ENCODE results near the gene KLK11. TPM values are rescaled to one million over a fixed set of nuclear protein-coding genes. Genes with fewer than 3 reads are reported as not detected.

The KLK11 gene
- total RNA-seq, 1 donor from 2014 or later, result not detected

DNA sequence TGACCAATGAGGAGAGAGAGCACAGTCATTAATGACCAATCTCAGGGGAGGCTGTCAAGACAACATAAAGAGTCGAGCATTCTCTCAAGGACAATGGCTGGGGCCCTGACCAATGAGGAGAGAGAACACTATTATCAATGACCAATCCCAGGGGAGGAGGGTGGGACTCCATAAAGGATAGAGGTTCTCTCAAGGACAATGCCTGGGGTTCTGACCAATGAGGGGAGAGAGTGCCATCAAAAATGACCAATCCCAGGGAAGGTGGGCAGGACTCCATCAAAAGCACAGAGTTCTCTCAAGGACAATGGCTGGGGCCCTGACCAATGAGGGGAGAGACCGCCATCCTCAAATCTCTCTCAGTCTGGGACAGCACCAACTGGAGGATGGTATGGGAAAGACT lies 3.3 kb upstream of the KLK11 start:
- intact Hi-C loops (cut with micrococcal nuclease), result no loop called here

GRCh38 chr19:51027873-51028272 lies 1.5 kb upstream of the KLK11 start:
- intact Hi-C loops (cut with micrococcal nuclease), result no loop called here

GRCh38 chr19:51027126-51027806 lies 850 bp upstream of the KLK11 start:
- intact Hi-C loops (cut with micrococcal nuclease), result no loop called here

GRCh38 chr19:51025809-51026553 lies 435 bp downstream of the KLK11 start:
- intact Hi-C loops (cut with micrococcal nuclease), result no loop called here

DNA sequence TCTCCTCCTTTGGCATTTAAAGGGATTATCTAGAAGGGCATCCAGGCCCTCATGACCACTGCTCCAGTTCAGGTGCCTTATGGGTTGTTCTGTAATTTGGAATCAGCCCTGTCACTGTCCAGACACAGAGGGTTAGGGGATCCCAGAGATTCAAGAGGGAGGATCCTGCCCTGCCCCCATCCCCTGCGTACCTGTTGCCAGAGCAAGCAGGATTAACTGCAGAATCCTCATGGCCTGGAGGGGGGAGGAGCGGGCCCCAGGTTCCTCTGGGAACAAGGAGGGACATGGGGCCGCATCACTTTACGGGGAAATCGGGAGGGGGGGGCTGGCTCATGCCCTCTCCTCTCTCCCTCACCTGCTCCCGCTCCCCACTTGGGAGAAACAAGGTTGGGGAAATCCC lies 1.0 kb downstream of the KLK11 start:
- intact Hi-C loops (cut with micrococcal nuclease), result no loop called here

GRCh38 chr19:51024924-51025323 lies 1.5 kb downstream of the KLK11 start:
- intact Hi-C loops (cut with micrococcal nuclease), result loop anchor here (5.0 kb wide), 1 partner anchor 72 kb away; no protein-coding TSS in a partner anchor

DNA sequence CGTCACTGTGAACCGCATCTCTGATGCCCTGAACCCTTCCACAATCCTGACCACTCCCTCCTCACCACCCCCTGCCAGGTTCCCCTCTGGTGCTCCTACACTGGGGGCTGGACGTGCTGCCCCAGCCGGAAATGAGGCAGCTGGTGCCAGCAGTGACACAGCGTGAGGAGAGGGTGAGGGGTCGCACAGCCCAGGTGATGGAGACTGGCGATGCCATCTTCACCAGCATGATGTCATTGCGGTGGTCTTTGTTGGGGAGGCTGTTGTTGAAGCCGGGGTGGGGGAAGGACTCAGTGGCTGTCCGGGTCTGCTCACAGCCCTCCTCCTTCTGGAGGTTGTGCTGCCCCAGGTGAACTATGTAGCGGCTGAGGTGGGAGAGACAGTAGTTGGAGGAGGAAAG lies 2.5 kb downstream of the KLK11 start:
- intact Hi-C loops (cut with micrococcal nuclease), result loop anchor here (5.0 kb wide), 1 partner anchor 73 kb away; no protein-coding TSS in a partner anchor

GRCh38 chr19:51022526-51022925 lies 3.9 kb downstream of the KLK11 start:
- intact Hi-C loops (cut with micrococcal nuclease), result loop anchor here (5.0 kb wide), 1 partner anchor 75 kb away; no protein-coding TSS in a partner anchor

DNA sequence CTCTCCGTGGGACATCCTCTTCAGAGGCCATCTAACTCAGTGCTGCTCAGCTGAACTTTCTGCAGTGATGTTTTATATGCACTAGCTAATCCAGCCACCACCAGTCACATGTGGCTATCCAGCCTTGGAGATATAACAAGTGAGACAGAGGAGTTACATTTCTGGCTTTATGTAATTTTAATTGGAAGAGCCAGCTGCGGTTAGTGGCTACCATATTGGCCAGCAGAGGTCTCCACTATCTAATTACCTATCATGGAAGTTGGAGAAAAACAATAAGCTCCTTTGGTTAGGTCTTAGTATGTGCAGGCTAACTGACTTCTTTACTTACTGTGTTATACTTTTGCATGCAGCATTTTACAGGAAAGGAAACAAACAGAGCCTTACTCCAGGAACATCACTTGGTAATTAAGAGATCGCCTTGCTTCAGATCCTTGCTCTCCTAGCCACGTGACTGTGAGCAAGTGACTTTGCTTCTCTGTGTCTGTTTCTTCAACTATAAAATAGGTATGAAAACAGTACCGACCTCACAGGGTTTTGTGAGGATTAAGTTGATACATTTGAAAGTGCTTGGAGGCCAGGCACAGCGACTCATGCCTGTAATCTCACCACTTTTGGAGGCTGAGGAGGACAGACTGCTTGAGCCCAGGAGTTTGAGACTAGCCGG lies 5.3 kb downstream of the KLK11 start:
- intact Hi-C loops (cut with micrococcal nuclease), result loop anchor here (2.0 to 5.0 kb wide), 2 partner anchors 76 to 148 kb away; no protein-coding TSS in a partner anchor

- intact Hi-C loops (cut with micrococcal nuclease), result no loop called here
These were observed 6.9 kb downstream of the KLK11 start, which contains the start of gene KLK10 for GRCh38 chr19:51019544-51019925. TSS of gene KLK10 (minus strand) at chr19:51019709. CDS start at chr19:51019130, 579 bp downstream.

DNA sequence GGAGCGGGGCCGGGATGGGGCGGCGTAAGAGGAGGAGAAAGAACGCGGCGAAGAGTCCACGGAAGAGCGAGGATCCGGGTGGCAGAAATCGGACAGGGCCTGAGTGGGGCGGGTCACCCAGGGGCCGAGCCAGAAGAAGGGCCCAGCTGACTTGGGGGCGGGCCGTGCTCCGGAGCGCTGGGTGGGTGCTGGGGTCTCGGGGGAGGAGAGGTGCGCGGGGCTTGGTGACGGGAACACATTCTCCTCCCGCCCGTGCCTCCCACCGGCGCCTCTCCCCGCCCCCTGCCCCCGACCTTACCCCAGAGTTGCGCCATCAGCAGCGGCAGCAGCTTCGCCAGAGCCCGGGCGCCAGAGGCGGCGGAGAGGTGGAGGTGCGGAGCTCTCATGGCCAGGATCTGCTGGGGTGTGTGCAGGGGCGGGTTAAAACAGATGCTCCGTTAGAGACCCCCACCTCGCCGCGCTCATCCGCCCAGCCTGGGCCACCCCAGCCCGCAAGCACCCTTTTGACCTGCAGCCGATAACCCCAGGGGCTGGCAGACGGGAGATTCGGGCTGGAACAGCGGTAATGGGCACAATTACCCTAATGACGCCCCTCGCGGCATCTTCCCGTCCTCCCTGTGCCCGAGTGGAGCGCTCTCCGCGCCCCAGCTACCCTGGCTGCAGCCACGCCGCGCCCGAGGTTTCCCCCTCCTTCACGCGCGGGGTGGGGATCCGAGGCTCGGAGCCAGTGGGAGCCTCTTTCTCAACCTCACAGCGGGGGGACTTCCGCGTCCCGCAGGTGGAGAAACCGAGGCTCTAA lies 7.5 kb downstream of the KLK11 start:
- intact Hi-C loops (cut with micrococcal nuclease), result no loop called here

- intact Hi-C loops (cut with micrococcal nuclease), result no loop called here
These were observed 9.4 kb downstream of the KLK11 start for GRCh38 chr19:51016798-51017683.

GRCh38 chr19:51015691-51016267 lies 10.6 kb downstream of the KLK11 start:
- intact Hi-C loops (cut with micrococcal nuclease), result no loop called here

DNA sequence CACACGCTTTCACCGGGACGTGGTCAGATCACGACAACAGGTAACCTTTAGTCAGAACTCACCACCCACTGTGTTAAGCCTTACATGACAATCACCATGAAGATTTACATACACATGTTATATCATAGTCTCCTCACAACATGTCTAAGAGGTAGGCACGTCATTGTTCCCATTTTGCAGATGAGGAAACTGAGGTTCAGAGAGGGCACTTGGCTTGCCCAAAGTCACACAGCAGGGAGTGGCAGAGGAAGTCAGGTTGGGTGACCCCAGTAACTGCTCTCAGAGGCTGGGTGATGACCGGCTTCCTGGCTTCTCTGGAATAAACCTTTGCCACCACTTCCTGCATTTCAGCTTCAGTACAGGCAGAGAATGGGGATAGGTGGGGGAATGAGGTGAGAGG lies 12.2 kb downstream of the KLK11 start:
- intact Hi-C loops (cut with micrococcal nuclease), result no loop called here

DNA sequence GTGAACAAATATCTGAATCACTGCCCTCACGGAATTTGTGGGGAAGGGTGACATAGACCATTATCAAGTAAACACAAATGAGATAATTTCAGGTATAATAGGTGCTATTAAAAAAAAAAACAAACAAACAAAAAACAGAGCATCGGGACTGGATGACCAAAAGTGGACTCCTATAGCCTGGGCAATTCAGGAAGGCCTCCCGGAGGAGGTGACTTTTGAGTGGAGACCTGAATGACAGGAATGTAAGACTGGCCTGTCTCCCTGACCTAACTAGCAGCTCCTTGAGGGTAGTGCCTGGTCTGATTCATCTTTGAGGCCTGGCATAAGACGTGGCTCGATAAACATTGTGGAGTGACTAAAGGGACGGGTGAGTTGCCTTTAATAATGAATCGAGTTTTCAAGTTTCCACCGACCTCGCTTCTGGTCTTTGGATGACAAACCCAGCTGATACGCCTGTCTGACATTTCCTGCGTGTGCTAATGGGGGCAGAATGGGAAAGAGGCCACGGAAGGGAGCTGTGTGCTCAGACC lies 13.7 kb downstream of the KLK11 start:
- intact Hi-C loops (cut with micrococcal nuclease), result no loop called here

DNA sequence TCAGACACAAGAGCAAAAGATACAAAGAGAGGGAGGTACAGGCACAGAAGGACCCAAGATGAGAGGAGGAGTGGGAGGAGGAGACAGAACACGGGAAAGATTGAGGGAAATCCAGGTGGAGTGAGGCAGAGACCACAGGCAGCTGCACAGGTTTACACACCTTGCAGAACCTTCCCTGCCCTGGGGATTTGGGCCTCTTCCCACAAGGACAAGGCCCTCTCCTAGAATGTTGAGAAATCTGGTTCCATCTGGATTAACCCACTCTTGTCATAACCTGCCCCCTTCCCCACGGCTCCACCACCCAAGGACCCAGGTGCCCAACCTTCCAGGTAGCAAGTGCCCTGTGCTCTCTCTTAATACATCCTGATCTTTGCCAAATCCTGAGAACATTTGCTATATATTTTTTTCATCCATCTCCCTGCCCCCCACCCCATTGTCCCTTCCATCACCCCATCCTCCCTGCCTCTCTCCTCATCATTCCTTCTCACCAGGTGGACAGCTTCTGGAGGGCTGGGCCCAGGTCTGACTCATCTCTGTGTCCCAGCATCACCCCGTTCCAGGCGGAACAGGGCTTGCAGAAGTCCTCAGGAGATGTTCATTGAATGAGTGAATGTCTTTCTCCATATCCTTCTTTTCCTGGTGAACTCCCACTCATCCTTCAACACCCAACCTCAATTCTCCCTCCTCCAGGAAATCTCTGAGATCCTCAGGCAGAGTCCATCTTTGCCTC lies 16.2 kb downstream of the KLK11 start:
- intact Hi-C loops (cut with micrococcal nuclease), result no loop called here

GRCh38 chr19:51009061-51009891 lies 17.1 kb downstream of the KLK11 start:
- intact Hi-C loops (cut with micrococcal nuclease), result no loop called here

GRCh38 chr19:51007488-51007887 lies 18.9 kb downstream of the KLK11 start:
- intact Hi-C loops (cut with micrococcal nuclease), result no loop called here

Data from T-helper 1 cell treated with Interleukin-12 subunit alpha and Interleukin-12 subunit beta and Interleukin-4 antibody, amounts not matched to agents 30 ng/mL and 1 ng/mL, for 36 hours (primary cell).